K562 (cell line): Measurements from ENCODE around the gene BCL6B. TPM values are rescaled to one million over a fixed set of nuclear protein-coding genes. Genes with fewer than 3 reads are reported as not detected.

Source experiments
- ATAC-seq: fragments of 200-7000 bp; cut with Tn5 transposase; 3 replicates; pipeline ENCODE4 v1.9.1; 2020; ENCODE audit warnings: moderate library complexity
- BruUV-seq: library from RNA; stranded (reverse); fragments of 400-500 nt; replicated peaks from 2 replicates; lab custom pipeline; 2021; lab: Mats Ljungman, UMichigan
- CTCF ChIA-PET: fragments of 300-600 bp; formaldehyde crosslinking; extraction: SDS; loops from one replicate; lab custom pipeline; 2021; ENCODE audit warnings: low intra/inter-chr PET ratio; lab: Yijun Ruan, JAX
- POLR2A ChIA-PET: fragments of 300-600, 350-650 bp; sonication (Branson Sonifier 250); formaldehyde crosslinking; extraction: SDS; loops from one replicate; lab custom pipeline; 2021; ENCODE audit warnings: antibody characterized with exemption, inconsistent platforms; lab: Yijun Ruan, JAX
- DNase-seq, 4 experiments: peaks; one replicate each; pipeline versions ENCODE4 v3.0.0 to v3.0.0-alpha.2; 2011 to 2018; ENCODE audit warnings: low spot score in 3 of 4, mixed read lengths in 3 of 4; ENCODE audit errors: extremely low read depth in 1 of 4
- FAIRE-seq: peaks from 2 replicates; lab custom pipeline; 2011; peaks lifted over from hg19 to GRCh38; lab: Jason Lieb, UNC
- H2AFZ ChIP-seq: 2 replicates; pipeline ENCODE4 v1.6.0; 2011; ENCODE audit warnings: low read depth, low read length, control low read depth, inconsistent platforms
- H3K27ac ChIP-seq: fragments of 200-600 bp; 3 replicates; pipeline ENCODE4 v1.8.0; 2011; ENCODE audit warnings: low read depth, mild to moderate bottlenecking, control low read depth, inconsistent platforms, low read length, moderate library complexity, mixed read lengths; ENCODE audit errors: extremely low read depth
- H3K27me3 ChIP-seq, 2 experiments: fragments of 300-600 bp in 1 of 2; 2 replicates in 1 of 2; 3 replicates in 1 of 2; pipeline versions ENCODE4 v1.6.0 to v1.8.0; 2011; ENCODE audit warnings: inconsistent platforms in 2 of 2, low read length in 2 of 2, mild to moderate bottlenecking in 1 of 2, mixed read lengths in 1 of 2, moderate library complexity in 1 of 2; ENCODE audit not compliant: control insufficient read depth in 2 of 2, insufficient read depth in 2 of 2
- H3K36me3 ChIP-seq: fragments of 300-600 bp; 3 replicates; pipeline ENCODE4 v1.8.0; 2011; ENCODE audit warnings: mild to moderate bottlenecking, low read length, inconsistent platforms; ENCODE audit not compliant: control insufficient read depth, insufficient read depth
- H3K4me1 ChIP-seq, 2 experiments: fragments of 200-600 bp in 1 of 2; replicated peaks in 1 of 2; 2 replicates in 1 of 2; 3 replicates in 1 of 2; pipeline versions ENCODE4 v1.5.1 to v1.8.0; 2011; ENCODE audit warnings: inconsistent platforms in 2 of 2, low read length in 2 of 2, mild to moderate bottlenecking in 1 of 2, mixed read lengths in 1 of 2, moderate library complexity in 1 of 2; ENCODE audit not compliant: control insufficient read depth in 2 of 2, insufficient read depth in 2 of 2
- H3K4me2 ChIP-seq: 2 replicates; pipeline ENCODE4 v1.6.1; 2011; ENCODE audit warnings: low read length, control low read depth, inconsistent platforms, mixed read lengths; ENCODE audit not compliant: insufficient read depth
- H3K4me3 ChIP-seq: fragments of 200-600 bp; sonication (generic), shearing (Covaris generic); 2 replicates; pipeline ENCODE4 v1.5.1; 2016; ENCODE audit warnings: control low read depth, inconsistent platforms
- H3K79me2 ChIP-seq: fragments of 200-600 bp; 3 replicates; pipeline ENCODE4 v1.8.0; 2011; ENCODE audit warnings: low read length, inconsistent platforms; ENCODE audit not compliant: control insufficient read depth, insufficient read depth
- H3K9ac ChIP-seq, 2 experiments: 2 replicates each; pipeline versions ENCODE4 v1.6.0 to v1.6.1; 2011; ENCODE audit warnings: low read depth in 2 of 2, low read length in 2 of 2, control low read depth in 1 of 2, inconsistent platforms in 1 of 2, mild to moderate bottlenecking in 1 of 2, mixed read lengths in 1 of 2; ENCODE audit not compliant: insufficient read depth in 1 of 2
- H3K9me1 ChIP-seq: one replicate; pipeline ENCODE4 v1.6.0; 2011; ENCODE audit warnings: inconsistent platforms, mild to moderate bottlenecking, low read length, moderate library complexity; ENCODE audit not compliant: control insufficient read depth, insufficient read depth
- H3K9me3 ChIP-seq: replicated peaks from 2 replicates; pipeline ENCODE4 v1.5.1; 2011; ENCODE audit warnings: low read depth, low read length, inconsistent platforms; ENCODE audit not compliant: control insufficient read depth, insufficient read depth
- H4K20me1 ChIP-seq: replicated peaks from 2 replicates; pipeline ENCODE4 v1.6.1; 2011; ENCODE audit warnings: low read length, inconsistent platforms, mixed read lengths; ENCODE audit not compliant: control insufficient read depth, insufficient read depth
- ATF3 ChIP-seq, 2 experiments: fragments of 450-650 bp in 1 of 2; sonication (generic) in 1 of 2; formaldehyde crosslinking in 1 of 2; IDR thresholded peaks in 1 of 2; conservative IDR thresholded peaks in 1 of 2; 2 replicates each; pipeline versions ENCODE4 v1.6.1 to v1.8.1; 2016 to 2023; ENCODE audit warnings: mild to moderate bottlenecking in 2 of 2, moderate library complexity in 2 of 2, inconsistent platforms in 1 of 2, missing genetic modification reagents in 1 of 2
- FOS ChIP-seq: IDR thresholded peaks from 3 replicates; pipeline ENCODE4 v1.6.1; 2011; ENCODE audit not compliant: insufficient read length; ENCODE audit errors: extremely low read depth
- PHF8 ChIP-seq: fragments of 200-600 bp; sonication (generic); IDR thresholded peaks from 2 replicates; pipeline ENCODE4 v1.6.1; 2012; ENCODE audit warnings: mixed run types, mild to moderate bottlenecking, inconsistent platforms, low read length, moderate library complexity, borderline replicate concordance
- REST ChIP-seq, 2 experiments: fragments of 450-650 bp; formaldehyde crosslinking in 1 of 2; IDR thresholded peaks; 2 replicates each; pipeline versions ENCODE4 v1.4.0 to v1.6.1; 2014 to 2020; ENCODE audit warnings: mild to moderate bottlenecking in 2 of 2, borderline replicate concordance in 1 of 2, low read depth in 1 of 2
- SP1 ChIP-seq: sonication (generic); formaldehyde crosslinking; IDR thresholded peaks from 2 replicates; pipeline ENCODE4 v1.8.1; 2022; ENCODE audit warnings: mild to moderate bottlenecking, missing genetic modification reagents
- SRF ChIP-seq, 2 experiments: fragments of 250-450, 450-650 bp in 1 of 2; sonication (Bioruptor Pico) in 1 of 2; sonication (generic) in 1 of 2; formaldehyde crosslinking; IDR thresholded peaks; 2 replicates each; pipeline versions ENCODE4 v1.5.0 to v1.5.1; 2020 to 2022; ENCODE audit warnings: mild to moderate bottlenecking in 1 of 2, missing genetic modification reagents in 1 of 2
- XRCC3 ChIP-seq: fragments of 450-650 bp; IDR thresholded peaks from 2 replicates; pipeline ENCODE4 v1.6.1; 2017; ENCODE audit warnings: mild to moderate bottlenecking, moderate library complexity
- ZNF23 ChIP-seq: fragments of 250-450 bp; sonication (Bioruptor Pico); IDR thresholded peaks from 2 replicates; pipeline ENCODE4 v1.4.0; 2020; ENCODE audit warnings: mild to moderate bottlenecking
- WGBS: fragments of 100-300 bp; shearing (Covaris generic); methylation state at CpG from one replicate; pipeline ENCODE4 v1.1.6; 2016; ENCODE audit warnings: low coverage, mixed read lengths; ENCODE audit not compliant: insufficient coverage; ENCODE audit errors: missing lambda C conversion rate; 5-methylcytosine and 5-hydroxymethylcytosine counted together
- in situ Hi-C: fragments of 300-500 bp; cut with MboI; formaldehyde crosslinking; loops from 4 replicates; pipeline ENCODE4 v1.15.0; 2018; ENCODE audit warnings: inconsistent platforms, mixed read lengths
- intact Hi-C: fragments of 100-400 bp; cut with micrococcal nuclease; formaldehyde crosslinking; loops from 2 replicates; pipeline ENCODE4 v1.14.2; 2022
- polyA plus RNA-seq, 8 experiments: library from polyadenylated mRNA; depleted of rRNA in 4 of 8; stranded (reverse) in 5 of 8; unstranded in 3 of 8; fragments of >200 nt; fragmentation: Nextera tagmentation in 2 of 8; fragmentation: Illumina TruSeq in 1 of 8; extraction: Ambion mirVana in 2 of 8; extraction: Trizol in 1 of 8; gene quantifications; 2 replicates each; pipeline versions ENCODE4 v1.2.1 to v1.2.3, GENCODE V29; 2011 to 2014; ENCODE audit warnings: inconsistent platforms in 1 of 8, missing spikeins in 1 of 8
- total RNA-seq, 7 experiments: library from RNA; depleted of rRNA in 6 of 7; stranded (reverse); fragments of >200 nt in 6 of 7; fragmentation: Illumina TruSeq in 2 of 7; extraction: Trizol in 2 of 7; gene quantifications; 2 replicates each; pipeline versions ENCODE4 v1.2.1 to v1.2.3, GENCODE V29; 2011 to 2021; ENCODE audit warnings: low replicate concordance in 1 of 7

Gene BCL6B
- total and polyA plus RNA-seq, 9 of the 15 experiments (the other 6 are each of a cell fraction or from before 2014, with no cell fraction given): 0.89 to 5.0 (median 3.6) TPM

GRCh38 chr17:7014995-7015958, 7.6 kb upstream of the BCL6B start:
- H3K9me1 ChIP-seq: no peaks in the 10 kb centered on the region
- 6% methylated on average over 33 of the region's 56 CpGs for WGBS
- H3K4me1 ChIP-seq: peaks cover 40 to 53% of the 10 kb centered on the region in 2 experiments
- H3K4me2 ChIP-seq: peak overlapping the region; percentile 87
- POLR2A ChIA-PET: interaction anchor here (0.6 to 1.5 kb wide), 5 partner anchors 21 to 280 kb away, joined by 3 to 4 read pairs (median 3); partner anchors contain the start of gene SLC16A13
- H3K9me3 ChIP-seq: no peaks in the 10 kb centered on the region
- H3K79me2 ChIP-seq: peaks cover 45% of the 10 kb centered on the region
- CTCF ChIA-PET: interaction anchor here (1.0 kb wide), 1 partner anchor 101 kb away, joined by 3 read pairs; no protein-coding TSS in a partner anchor
- intact Hi-C loops: loop anchor here (5.0 kb wide), 1 partner anchor 348 kb away; no protein-coding TSS in a partner anchor
- peak in 2 of 4 experiments; percentile 27 to 66 for DNase-seq
- no TSS peak for BruUV-seq
- no peaks in the 10 kb centered on the region for H4K20me1 ChIP-seq
- peaks cover 7% of the 10 kb centered on the region; the same call in 2 of the 3 replicates for H3K36me3 ChIP-seq
- peak overlapping the region; percentile 81 for H3K4me3 ChIP-seq
- H2AFZ ChIP-seq: peak overlapping the region; percentile 76
- no peak for ATAC-seq
- H3K9ac ChIP-seq: peak overlapping the region; percentile 67 to 93
- H3K27ac ChIP-seq: peak overlapping the region; percentile 96
- H3K27me3 ChIP-seq: no peaks in the 10 kb centered on the region
- in situ Hi-C loops: loop anchor here (5.0 kb wide), 1 partner anchor 173 kb away; no protein-coding TSS in a partner anchor
- peak; percentile 67 for FAIRE-seq
- TF ChIP-seq XRCC3 (no peak), PHF8 (peak; percentile 45; the same call in 1 of the 2 replicates), SRF (CRISPR knock-in tag; IDR thresholded peaks at IDR 0.05) (peak in 1 of 2 experiments; percentile 70; a peak in 2 of 4 replicates), ATF3 (IDR thresholded peaks at IDR 0.05) (no peak), ATF3 (CRISPR knock-in tag; conservative IDR thresholded peaks at IDR 0.05) (no peak), REST (IDR thresholded peaks at IDR 0.05; ENCODE audit: borderline replicate concordance) (0 out of 2 replicates have a peak, but pooled peaks have one; percentile 0), REST (CRISPR knock-in tag; IDR thresholded peaks at IDR 0.05; ENCODE audit: low read depth) (no peak), ZNF23 (CRISPR knock-in tag) (no peak), SP1 (CRISPR knock-in tag) (0 out of 2 replicates have a peak, but pooled peaks have one; percentile 1), FOS (no peak)
